HEK293T (cell line): ENCODE data around the gene EPSTI1.

Experiments used
- ARNT ChIP-seq: fragments of 450-650 bp; IDR thresholded peaks from 2 replicates; pipeline ENCODE4 v1.6.1; 2017; ENCODE audit warnings: mild to moderate bottlenecking
- FOXM1 ChIP-seq: fragments of 450-650 bp; IDR thresholded peaks from 2 replicates; pipeline ENCODE4 v1.6.1; 2017; ENCODE audit warnings: mild to moderate bottlenecking, borderline replicate concordance
- LEF1 ChIP-seq: fragments of 450-650 bp; IDR thresholded peaks from 2 replicates; pipeline ENCODE4 v1.6.1; 2017; ENCODE audit warnings: mild to moderate bottlenecking, borderline replicate concordance
- NFRKB ChIP-seq: fragments of 450-650 bp; IDR thresholded peaks from 2 replicates; pipeline ENCODE4 v1.6.1; 2016; ENCODE audit warnings: mild to moderate bottlenecking, moderate library complexity
- SP1 ChIP-seq: fragments of 450-650 bp; IDR thresholded peaks from 2 replicates; pipeline ENCODE4 v1.6.1; 2017
- ZNF384 ChIP-seq: fragments of 450-650 bp; IDR thresholded peaks from 2 replicates; pipeline ENCODE4 v1.6.1; 2016

DNA sequence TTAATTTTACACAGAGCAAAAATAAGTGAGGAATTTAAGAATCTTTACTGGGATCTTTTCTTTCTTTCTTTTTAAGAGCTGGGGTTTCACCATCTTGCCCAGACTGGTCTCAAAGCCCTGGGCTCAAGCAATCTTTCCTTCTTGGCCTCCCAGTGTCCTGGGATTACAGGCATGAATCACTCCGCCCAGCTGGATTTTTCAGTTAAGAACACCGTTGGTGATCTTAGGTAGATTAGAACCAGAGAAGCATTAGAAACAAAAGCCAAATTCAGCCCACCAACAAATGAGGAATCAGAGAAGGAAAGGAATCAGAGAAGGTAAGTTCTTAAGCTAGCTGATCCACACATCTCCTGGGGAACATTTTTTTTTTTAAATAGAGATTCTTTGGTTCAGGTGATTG, 34.2 kb downstream of the EPSTI1 start:
- TF ChIP-seq NFRKB, result no peak
- no peak for TF ChIP-seq LEF1
- no peak for TF ChIP-seq FOXM1
- no peak for TF ChIP-seq ARNT
- TF ChIP-seq SP1, result no peak
- no peak for TF ChIP-seq ZNF384
